IPS-15b (cell line): ENCODE data around the gene CFH.
"Not testable (repeated sequence)": the region's sequence is repeated elsewhere in the genome, so short reads cannot be mapped to it uniquely, and the experiment has no call there.

Source experiments
- H3K27me3 ChIP-seq: one replicate; pipeline ENCODE4 v1.6.1; 2013; ENCODE audit warnings: low read length; ENCODE audit not compliant: control insufficient read depth, insufficient read depth
- H3K36me3 ChIP-seq: one replicate; pipeline ENCODE4 v1.6.1; 2013; ENCODE audit warnings: low read length; ENCODE audit not compliant: control insufficient read depth, insufficient read depth
- H3K4me1 ChIP-seq: one replicate; pipeline ENCODE4 v1.6.1; 2013; ENCODE audit warnings: mild to moderate bottlenecking, low read length; ENCODE audit not compliant: control insufficient read depth, insufficient read depth
- H3K4me3 ChIP-seq: one replicate; pipeline ENCODE4 v1.5.1; 2013; ENCODE audit warnings: low read depth, low read length
- H3K9ac ChIP-seq: one replicate; pipeline ENCODE4 v1.6.1; 2013; ENCODE audit warnings: low read depth, mild to moderate bottlenecking, low read length
- H3K9me3 ChIP-seq: one replicate; pipeline ENCODE4 v1.6.1; 2013; ENCODE audit warnings: mild to moderate bottlenecking, low read length; ENCODE audit not compliant: control insufficient read depth, insufficient read depth

Gene CFH

GRCh38 chr1:196669693-196670092, 17.9 kb downstream of the CFH start:
- Histone ChIP-seq H3K4me3 (no peak overlapping the region), H3K9ac (no peak overlapping the region), H3K36me3 (no peaks in the 10 kb centered on the region), H3K9me3 (no peaks in the 10 kb centered on the region), H3K4me1 (no peaks in the 10 kb centered on the region), H3K27me3 (no peaks in the 10 kb centered on the region)

GRCh38 chr1:196674908-196675307, 23.1 kb downstream of the CFH start:
- no peaks in the 10 kb centered on the region for H3K9me3 ChIP-seq
- H3K36me3 ChIP-seq, result no peaks in the 10 kb centered on the region
- H3K27me3 ChIP-seq, result no peaks in the 10 kb centered on the region
- H3K4me1 ChIP-seq, result no peaks in the 10 kb centered on the region
- no peak overlapping the region for H3K9ac ChIP-seq
- no peak overlapping the region for H3K4me3 ChIP-seq

DNA sequence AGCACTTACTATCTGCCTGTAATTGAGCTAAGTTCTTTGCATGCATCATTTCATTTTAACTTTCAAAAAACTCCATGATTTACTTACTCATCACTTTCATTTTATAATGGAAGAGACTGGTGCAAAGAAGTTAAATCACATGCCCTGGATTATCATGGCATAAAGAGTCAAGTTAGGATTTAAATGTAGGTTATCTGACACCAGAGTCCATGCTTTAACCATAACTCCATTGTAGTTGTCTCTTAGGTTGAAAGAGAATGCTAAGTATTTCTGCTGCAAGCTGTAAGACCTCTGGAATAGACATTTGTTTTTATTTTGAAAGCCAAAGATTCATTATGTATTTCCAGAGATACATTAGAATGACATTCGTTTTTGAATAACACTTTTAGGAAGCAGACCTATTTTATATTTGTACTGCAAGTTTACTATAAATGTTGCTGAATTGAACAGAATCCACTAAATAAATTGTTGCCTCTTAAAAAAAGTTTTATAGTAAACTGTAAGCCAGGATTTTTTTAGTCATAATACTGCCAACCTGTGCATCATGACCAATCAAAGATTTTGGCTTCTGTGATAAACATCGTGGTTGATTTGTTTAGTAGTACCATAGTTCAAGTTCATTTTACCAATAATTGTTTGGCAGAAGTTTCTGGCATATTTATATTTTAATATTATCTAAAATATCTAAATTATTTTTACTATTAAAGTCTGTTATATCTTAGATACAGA, 26.1 kb downstream of the CFH start:
- H3K4me3 ChIP-seq, result no peak overlapping the region
- no peaks in the 10 kb centered on the region for H3K36me3 ChIP-seq
- H3K9me3 ChIP-seq, result no peaks in the 10 kb centered on the region
- H3K27me3 ChIP-seq, result no peaks in the 10 kb centered on the region
- no peaks in the 10 kb centered on the region for H3K4me1 ChIP-seq
- no peak overlapping the region for H3K9ac ChIP-seq

DNA sequence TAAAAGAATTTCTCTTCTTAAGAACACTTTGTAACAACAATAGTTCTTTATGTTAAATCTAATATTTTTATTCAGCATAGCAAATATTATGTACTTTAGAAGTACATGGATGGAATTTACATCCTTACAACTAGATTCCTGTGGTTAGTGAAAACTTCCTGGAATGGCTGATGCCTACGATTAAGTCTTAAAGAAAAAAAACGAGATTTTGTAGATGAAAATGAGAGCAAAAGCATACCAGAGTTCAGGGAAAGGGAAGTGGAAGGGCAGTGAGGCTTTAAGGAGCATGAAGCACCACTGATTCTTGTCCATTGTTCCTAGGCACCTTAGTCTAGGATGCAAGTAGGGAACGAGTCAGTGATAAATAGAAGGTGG, 26.7 kb downstream of the CFH start:
- Histone ChIP-seq H3K4me1 (no peaks in the 10 kb centered on the region), H3K9ac (no peak overlapping the region), H3K9me3 (no peaks in the 10 kb centered on the region), H3K27me3 (no peaks in the 10 kb centered on the region), H3K36me3 (no peaks in the 10 kb centered on the region), H3K4me3 (no peak overlapping the region)

GRCh38 chr1:196680107-196680506, 28.3 kb downstream of the CFH start:
- Histone ChIP-seq H3K4me1 (no peaks in the 10 kb centered on the region), H3K4me3 (no peak overlapping the region), H3K9ac (no peak overlapping the region), H3K27me3 (no peaks in the 10 kb centered on the region), H3K9me3 (no peaks in the 10 kb centered on the region), H3K36me3 (no peaks in the 10 kb centered on the region)

DNA sequence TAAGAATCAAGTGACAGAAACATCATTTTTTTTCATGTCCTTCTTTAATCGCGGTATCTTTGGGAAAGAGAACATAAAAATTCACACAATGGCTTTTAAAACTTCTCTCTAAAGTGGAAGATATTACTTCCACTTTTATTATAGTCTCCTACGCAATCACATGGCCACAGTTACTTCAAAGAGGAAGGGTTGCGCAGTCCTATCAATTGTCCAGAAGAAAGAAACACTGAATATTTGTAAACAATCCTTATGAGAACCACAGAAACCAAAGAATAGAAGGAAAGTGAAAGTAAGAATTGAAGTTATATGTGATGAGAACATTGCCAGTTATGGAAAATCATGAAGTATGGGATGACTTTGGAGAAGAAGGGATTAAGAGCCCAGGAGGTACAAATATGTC, 32.6 kb downstream of the CFH start:
- no peaks in the 10 kb centered on the region for H3K9me3 ChIP-seq

DNA sequence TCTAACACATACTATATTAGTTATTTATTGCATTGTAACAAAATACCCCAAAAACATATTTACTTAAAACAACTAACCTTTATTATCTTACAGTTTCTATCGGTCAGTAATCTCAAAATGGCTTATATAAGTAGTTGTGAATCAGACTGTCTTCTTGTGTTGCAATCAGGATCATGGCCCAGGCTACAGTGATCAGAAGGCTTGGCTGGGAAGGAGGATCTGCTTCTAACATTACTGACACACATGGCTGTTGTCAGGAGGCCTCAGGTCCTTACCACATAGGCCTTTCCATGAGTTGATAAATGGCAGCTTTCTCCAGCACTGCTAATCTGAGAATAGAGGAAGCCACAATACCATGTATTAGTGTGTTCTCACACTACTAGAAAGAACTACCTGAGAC, 33.7 kb downstream of the CFH start:
- no peaks in the 10 kb centered on the region for H3K27me3 ChIP-seq
- H3K9ac ChIP-seq, result no peak overlapping the region
- no peaks in the 10 kb centered on the region for H3K36me3 ChIP-seq
- no peaks in the 10 kb centered on the region for H3K9me3 ChIP-seq
- H3K4me1 ChIP-seq, result no peaks in the 10 kb centered on the region
- H3K4me3 ChIP-seq, result no peak overlapping the region

More for the DNA sequence above, 32.6 kb downstream of the CFH start:
- H3K9ac ChIP-seq, result no peak overlapping the region
- no peaks in the 10 kb centered on the region for H3K27me3 ChIP-seq
- H3K4me1 ChIP-seq, result no peaks in the 10 kb centered on the region
- H3K4me3 ChIP-seq, result no peak overlapping the region
- H3K36me3 ChIP-seq, result no peaks in the 10 kb centered on the region

GRCh38 chr1:196689001-196689400, 37.2 kb downstream of the CFH start:
- no peak overlapping the region for H3K4me3 ChIP-seq
- no peaks in the 10 kb centered on the region for H3K27me3 ChIP-seq
- no peaks in the 10 kb centered on the region for H3K9me3 ChIP-seq
- no peak overlapping the region for H3K9ac ChIP-seq
- no peaks in the 10 kb centered on the region for H3K36me3 ChIP-seq
- no peaks in the 10 kb centered on the region for H3K4me1 ChIP-seq

DNA sequence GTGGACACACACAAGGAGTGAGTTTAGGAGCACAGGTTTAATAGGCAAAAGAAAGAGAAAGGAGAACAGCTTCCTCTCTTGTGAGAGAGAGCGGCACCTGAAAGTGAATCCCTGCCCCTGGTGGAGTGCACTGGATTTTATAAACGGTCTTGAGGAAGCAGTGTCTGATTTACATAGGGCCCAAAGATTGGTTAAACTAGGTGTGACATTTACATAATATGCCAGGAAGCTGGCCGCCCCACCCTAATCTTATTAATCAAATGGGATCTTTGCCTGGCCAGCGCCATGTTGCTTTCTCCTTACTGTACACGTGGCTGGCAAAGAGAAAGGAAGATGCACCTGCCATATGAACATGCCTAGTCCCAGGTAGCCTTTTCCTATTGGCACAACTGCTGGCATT, 38.7 kb downstream of the CFH start:
- no peaks in the 10 kb centered on the region for H3K4me1 ChIP-seq
- H3K36me3 ChIP-seq, result no peaks in the 10 kb centered on the region
- H3K9ac ChIP-seq, result no peak overlapping the region
- no peaks in the 10 kb centered on the region for H3K27me3 ChIP-seq
- H3K4me3 ChIP-seq, result no peak overlapping the region
- H3K9me3 ChIP-seq, result no peaks in the 10 kb centered on the region

- Histone ChIP-seq H3K9ac (no peak overlapping the region), H3K4me3 (no peak overlapping the region), H3K27me3 (no peaks in the 10 kb centered on the region), H3K9me3 (no peaks in the 10 kb centered on the region), H3K36me3 (no peaks in the 10 kb centered on the region), H3K4me1 (no peaks in the 10 kb centered on the region)
Measured at GRCh38 chr1:196698993-196699392, 47.1 kb downstream of the CFH start.

DNA sequence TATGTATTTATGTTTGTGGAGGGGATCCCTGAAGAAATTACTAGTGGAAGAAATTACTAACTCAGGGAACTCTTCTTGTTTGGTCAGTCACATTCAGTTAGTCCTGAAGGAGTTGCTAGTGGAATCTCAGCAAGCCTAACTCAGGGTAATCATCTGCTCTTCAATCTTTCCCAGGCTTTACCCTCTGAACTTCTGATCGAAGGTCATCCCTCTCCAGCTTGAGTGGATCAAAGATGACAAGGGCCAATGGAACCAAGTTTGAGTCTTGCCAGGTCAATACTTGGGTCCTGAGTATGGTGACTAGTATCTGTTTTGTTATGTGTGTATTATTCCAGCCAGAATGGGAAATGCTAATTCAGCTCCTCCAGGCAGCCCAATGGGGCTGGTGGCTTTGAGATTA, 49.3 kb downstream of the CFH start:
- Histone ChIP-seq H3K36me3 (no peaks in the 10 kb centered on the region), H3K9ac (no peak overlapping the region), H3K4me1 (no peaks in the 10 kb centered on the region), H3K27me3 (no peaks in the 10 kb centered on the region), H3K4me3 (no peak overlapping the region), H3K9me3 (no peaks in the 10 kb centered on the region)

DNA sequence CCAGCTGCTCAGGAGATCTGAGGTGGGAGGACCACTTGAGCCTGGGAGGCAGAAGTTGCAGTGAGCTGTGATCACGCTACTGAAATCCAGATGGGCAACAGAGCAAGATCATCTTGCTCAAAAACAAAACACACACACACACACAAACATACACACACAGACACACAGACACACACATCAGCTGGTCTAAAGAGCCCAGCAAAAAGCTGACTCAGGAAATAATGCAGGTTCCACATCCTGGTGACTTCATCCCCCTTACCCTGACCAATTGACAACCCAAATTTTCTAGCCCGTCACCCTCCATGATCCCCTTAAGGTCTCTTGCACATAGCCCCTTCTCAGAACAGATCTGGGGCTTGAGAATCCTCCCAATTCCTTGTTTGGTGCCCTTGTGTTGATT, 58.0 kb downstream of the CFH start:
- H3K4me3 ChIP-seq, H3K9ac ChIP-seq, H3K4me1 ChIP-seq, H3K9me3 ChIP-seq, H3K27me3 ChIP-seq, H3K36me3 ChIP-seq: not testable (repeated sequence)
